Stimulated activated CD4-positive, alpha-beta T cell treated with anti-CD3 and anti-CD28 coated beads, TNF-alpha, amount 100 ng/mL, for 4 hours (primary cell): Measurements from ENCODE around the gene NKAIN2.

Experiments used
- DNase-seq, 3 experiments: peaks; one replicate each; pipeline ENCODE4 v3.0.0-alpha.2; 2020; ENCODE audit warnings: low read depth in 3 of 3

The NKAIN2 gene

GRCh38 chr6:124590001-124590400 is 786.3 kb downstream of the NKAIN2 start:
- no peak for DNase-seq

GRCh38 chr6:124599656-124600055 is 796.0 kb downstream of the NKAIN2 start:
- DNase-seq, result no peak

GRCh38 chr6:124604719-124605118 is 801.1 kb downstream of the NKAIN2 start:
- DNase-seq, result no peak

- DNase-seq, result no peak
Measured at GRCh38 chr6:124607119-124607627, 803.5 kb downstream of the NKAIN2 start.

GRCh38 chr6:124613031-124613430 is 809.4 kb downstream of the NKAIN2 start:
- DNase-seq, result no peak

GRCh38 chr6:124622351-124622750 is 818.7 kb downstream of the NKAIN2 start:
- no peak for DNase-seq

- DNase-seq, result no peak
Measured at GRCh38 chr6:124633655-124634054, 830.0 kb downstream of the NKAIN2 start.

GRCh38 chr6:124640432-124640831 is 836.8 kb downstream of the NKAIN2 start:
- DNase-seq, result no peak

GRCh38 chr6:124655866-124656265 is 852.2 kb downstream of the NKAIN2 start:
- no peak for DNase-seq

- DNase-seq, result no peak
Measured at GRCh38 chr6:124658053-124658452, 854.4 kb downstream of the NKAIN2 start.

GRCh38 chr6:124659427-124659826 is 855.8 kb downstream of the NKAIN2 start:
- DNase-seq, result no peak

- no peak for DNase-seq
Measured at GRCh38 chr6:124660185-124660584, 856.5 kb downstream of the NKAIN2 start.

GRCh38 chr6:124661097-124661661 is 857.5 kb downstream of the NKAIN2 start:
- DNase-seq, result no peak

GRCh38 chr6:124668028-124668427 is 864.4 kb downstream of the NKAIN2 start:
- DNase-seq, result no peak

- no peak for DNase-seq
Measured at GRCh38 chr6:124669713-124670480, 866.2 kb downstream of the NKAIN2 start.

- no peak for DNase-seq
Measured at GRCh38 chr6:124670801-124671200, 867.1 kb downstream of the NKAIN2 start.

GRCh38 chr6:124671324-124671723 is 867.7 kb downstream of the NKAIN2 start:
- DNase-seq, result no peak

- no peak for DNase-seq
Measured at GRCh38 chr6:124674042-124674441, 870.4 kb downstream of the NKAIN2 start.

GRCh38 chr6:124676033-124676432 is 872.4 kb downstream of the NKAIN2 start:
- DNase-seq, result no peak

GRCh38 chr6:124677874-124678273 is 874.2 kb downstream of the NKAIN2 start:
- DNase-seq, result no peak

GRCh38 chr6:124679387-124679786 is 875.7 kb downstream of the NKAIN2 start:
- no peak for DNase-seq

GRCh38 chr6:124682751-124683150 is 879.1 kb downstream of the NKAIN2 start:
- DNase-seq, result no peak

- no peak for DNase-seq
Measured at GRCh38 chr6:124683507-124683906, 879.8 kb downstream of the NKAIN2 start.
